HG03135 (cell line): ENCODE measurements around the gene ADGRG7.

Source experiments
- ATAC-seq: cut with Tn5 transposase; IDR thresholded peaks from one replicate; pipeline ENCODE4 v1.9.1; 2021; ENCODE audit warnings: mild to moderate bottlenecking, moderate library complexity; ENCODE audit not compliant: unreplicated experiment

The ADGRG7 gene

DNA sequence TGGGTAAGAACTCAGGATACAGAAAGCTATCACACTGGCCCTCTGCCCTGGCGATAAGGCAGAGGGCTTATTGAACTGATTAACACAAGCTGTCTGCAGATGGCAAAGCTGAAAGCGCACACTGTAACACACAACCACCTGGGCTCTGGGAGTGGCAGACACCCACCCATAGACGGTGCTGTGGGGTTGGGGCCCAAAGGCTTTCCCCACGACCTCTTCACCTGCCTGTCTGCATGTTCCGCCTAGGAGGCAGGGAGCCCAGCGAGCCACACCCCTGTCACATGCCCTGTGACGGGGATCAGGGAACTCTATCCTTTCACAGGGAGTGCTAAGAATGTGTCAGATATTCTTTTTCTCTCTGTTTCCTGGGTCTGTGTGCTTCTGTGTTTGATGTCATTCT is 87.8 kb downstream of the ADGRG7 start:
- ATAC-seq: no peak

- ATAC-seq: no peak
These were observed 88.4 kb downstream of the ADGRG7 start for GRCh38 chr3:100697723-100698285.

GRCh38 chr3:100698736-100699135 is 89.3 kb downstream of the ADGRG7 start:
- ATAC-seq: no peak

DNA sequence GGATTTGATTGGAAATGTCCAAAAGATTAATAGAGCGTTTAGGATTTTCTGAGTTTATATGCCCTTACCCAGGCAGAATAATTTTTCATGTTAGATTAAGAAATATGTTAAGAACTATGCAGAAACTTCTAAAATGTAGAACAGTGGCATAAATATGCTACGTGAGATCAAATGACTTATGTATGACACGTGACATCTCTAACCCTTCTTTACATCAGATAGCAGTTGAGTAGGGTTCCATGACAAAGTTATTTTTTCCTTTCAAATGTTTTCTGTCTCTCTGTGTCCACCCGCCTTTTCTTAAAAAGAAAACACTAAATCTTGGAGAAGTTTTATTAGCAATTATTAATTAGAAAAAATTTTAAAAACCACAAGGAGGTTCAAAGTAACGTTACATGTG is 91.3 kb downstream of the ADGRG7 start:
- no peak for ATAC-seq

- ATAC-seq: no peak
These were observed 92.9 kb downstream of the ADGRG7 start for GRCh38 chr3:100702082-100702979.

DNA sequence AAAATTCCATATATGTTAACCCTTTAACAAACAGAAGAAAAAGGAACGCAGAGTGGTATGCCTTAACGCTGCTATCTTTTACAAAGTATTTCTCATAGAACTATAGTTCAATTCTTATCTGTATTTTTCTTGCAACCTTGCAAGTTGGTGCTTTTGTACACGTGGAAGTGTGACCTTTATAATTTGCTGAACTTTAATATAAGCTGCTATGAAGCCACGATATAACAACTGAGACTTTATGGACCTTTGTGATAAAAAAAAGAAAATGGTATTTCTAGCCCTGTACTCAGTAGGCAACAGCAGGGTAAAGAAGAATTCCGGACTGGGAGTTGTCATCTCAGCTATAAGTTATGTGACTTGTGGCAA is 93.6 kb downstream of the ADGRG7 start:
- no peak for ATAC-seq

DNA sequence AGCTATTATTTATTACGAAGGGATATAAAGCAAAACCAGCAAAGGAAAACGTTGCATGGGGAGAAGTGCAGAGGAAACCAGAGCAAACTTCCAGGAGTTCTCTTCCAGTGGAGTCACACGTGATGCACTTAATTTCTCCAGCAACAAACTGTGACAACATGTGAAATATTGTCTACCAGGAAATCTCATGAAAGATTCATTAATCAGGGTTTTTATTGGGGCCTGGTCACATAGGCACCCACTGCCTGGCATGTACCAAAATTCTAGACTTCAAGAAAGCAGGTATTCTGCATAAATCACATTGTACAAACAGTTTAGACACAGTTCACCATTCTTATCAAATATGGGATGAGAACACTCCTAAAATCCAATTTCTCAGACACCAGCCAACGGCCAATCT is 94.5 kb downstream of the ADGRG7 start:
- no peak for ATAC-seq

DNA sequence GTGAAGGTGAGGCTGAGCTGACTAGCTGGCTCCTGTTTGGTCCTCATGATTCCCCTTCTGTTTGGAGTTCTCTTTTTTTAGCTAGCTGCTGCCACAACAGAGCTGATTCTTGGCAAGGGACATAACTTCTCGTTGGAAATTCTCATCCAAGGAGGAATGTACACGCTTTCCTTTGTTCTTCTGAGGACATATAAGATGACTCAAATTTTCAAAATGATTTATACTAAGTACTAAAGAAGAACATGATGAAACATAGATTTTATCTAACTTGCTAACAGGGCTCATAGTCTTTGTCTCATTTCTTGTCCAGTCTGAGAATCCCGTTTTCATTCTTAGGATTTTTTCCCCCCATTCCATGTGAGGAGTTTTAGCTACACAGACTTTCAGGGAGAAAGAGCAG is 97.0 kb downstream of the ADGRG7 start:
- no peak for ATAC-seq

DNA sequence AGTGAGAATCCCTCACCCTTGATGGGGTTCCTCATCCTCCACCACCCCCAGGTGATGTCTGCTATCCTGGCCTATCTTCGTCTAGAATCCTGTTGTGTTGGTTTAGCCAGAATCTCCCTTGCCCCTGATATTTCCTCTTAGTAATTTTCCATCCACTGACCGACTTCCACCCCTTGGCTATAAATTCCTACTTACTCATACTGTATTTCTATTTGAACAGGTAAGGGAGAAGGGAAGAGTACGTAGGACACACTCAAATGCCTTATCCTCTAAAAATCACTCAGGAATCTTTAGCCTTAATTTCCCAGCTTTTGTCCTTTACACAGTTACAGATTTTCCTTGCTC is 99.2 kb downstream of the ADGRG7 start:
- ATAC-seq: no peak

DNA sequence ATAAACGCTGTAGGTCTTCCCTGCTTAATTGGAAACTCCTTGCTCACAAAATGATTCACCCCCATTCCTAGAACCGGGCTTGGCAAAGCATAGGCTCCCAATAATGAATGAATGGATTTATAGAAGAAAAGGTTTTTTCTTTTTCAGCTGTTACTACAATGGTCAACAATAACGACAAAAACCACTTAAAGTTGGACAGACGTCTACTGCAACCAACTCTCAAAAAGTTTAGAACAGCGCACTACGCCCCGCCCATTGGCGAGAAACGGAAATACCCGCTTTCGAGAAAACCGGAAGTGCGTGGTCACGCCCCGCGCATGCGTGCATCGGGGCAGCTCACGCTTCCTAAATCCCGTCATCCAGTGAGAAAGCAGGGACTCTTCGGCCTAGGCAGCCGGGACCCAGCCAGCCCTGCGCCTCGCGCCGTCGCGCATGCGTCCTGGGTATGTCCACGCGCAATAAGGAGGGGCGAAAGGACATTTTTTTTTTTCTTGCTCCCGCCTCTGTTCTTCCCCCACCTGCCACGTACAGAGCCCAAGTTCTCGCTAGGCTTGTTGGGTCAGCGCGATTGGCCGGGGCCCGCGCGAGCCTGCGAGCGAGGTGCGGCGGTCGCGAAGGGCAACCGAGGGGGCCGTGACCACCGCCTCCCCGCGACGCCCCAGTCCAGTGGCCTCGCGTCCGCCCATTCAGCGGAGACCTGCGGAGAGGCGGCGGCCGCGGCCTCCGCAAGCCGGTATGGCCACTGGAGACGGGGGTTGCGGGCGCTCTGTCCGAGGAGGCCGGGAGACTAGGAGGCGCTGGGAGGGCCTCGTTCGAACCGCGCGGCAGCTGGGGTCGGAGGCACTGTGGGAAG is 99.8 kb downstream of the ADGRG7 start, which contains the start of gene TFG:
TFG (plus strand) TSS at position 506 of the 853 bp plus-strand sequence. CDS start 4,192 bp downstream, outside the sequence.
- peak; percentile 82 for ATAC-seq

GRCh38 chr3:100709842-100710260 is 100.5 kb downstream of the ADGRG7 start:
- ATAC-seq: peak; percentile 8

DNA sequence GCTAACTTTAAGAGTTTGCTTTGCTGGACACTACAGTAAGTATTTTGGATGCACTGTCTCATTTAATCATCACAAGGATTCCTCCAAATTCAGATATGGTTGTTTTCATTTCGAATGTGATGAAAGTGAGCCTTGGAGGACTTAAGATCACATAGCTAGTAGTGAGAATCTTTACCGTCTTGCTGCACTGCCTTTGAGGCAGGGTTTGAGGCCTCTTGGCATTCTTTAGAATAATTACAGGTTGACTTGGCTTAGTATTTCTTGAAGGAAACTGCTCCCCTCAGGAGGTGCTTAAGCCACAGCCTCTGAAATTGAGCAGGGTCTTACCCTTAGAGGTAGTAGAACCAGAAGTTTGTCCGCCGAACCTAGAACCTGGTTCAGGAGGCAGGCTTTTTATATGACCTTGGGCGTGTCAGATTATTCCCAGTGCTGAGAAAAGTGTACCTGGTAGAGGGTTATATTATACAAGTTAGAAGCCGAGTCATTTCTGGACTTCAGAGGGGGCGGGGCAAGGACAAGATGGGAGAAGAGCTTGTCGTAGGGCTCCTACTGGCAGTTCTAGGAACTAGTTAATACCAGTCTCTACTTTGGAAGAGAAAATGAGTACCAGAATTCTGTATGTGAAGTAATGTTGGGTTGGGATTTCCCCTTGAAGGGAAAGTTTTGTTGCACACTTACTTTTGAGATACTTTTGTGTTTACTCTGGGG is 101.0 kb downstream of the ADGRG7 start:
- peak; percentile 38 for ATAC-seq

- no peak for ATAC-seq
These were observed 105.8 kb downstream of the ADGRG7 start for GRCh38 chr3:100715176-100715575.

- no peak for ATAC-seq
These were observed 107.7 kb downstream of the ADGRG7 start for GRCh38 chr3:100717063-100717462.

GRCh38 chr3:100717637-100718487 is 108.5 kb downstream of the ADGRG7 start:
- no peak for ATAC-seq

GRCh38 chr3:100719136-100719535 is 109.7 kb downstream of the ADGRG7 start:
- ATAC-seq: no peak

- ATAC-seq: no peak
These were observed 111.0 kb downstream of the ADGRG7 start for GRCh38 chr3:100720426-100720825.

GRCh38 chr3:100725935-100726513 is 116.6 kb downstream of the ADGRG7 start:
- ATAC-seq: no peak

DNA sequence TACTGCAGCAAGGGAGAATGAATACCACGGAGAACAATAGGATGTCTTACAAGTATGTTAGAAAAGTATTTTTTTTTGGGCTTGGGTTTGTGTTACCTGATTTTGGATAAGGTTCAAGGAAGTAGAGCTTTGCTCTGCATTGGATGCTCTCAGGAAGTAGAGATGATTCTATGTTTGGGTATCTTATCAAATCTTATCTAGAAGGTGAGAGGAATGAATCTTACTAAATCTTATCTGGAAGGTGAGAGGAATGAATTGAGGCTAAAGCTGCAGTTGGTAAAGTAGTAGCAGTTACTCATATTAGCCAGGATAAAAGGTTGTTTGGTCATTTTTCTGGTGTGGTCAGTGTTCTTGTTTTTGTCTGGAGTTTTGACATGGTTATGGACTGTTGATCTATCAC is 117.3 kb downstream of the ADGRG7 start:
- ATAC-seq: no peak

- peak; percentile 50 for ATAC-seq
These were observed 121.1 kb downstream of the ADGRG7 start for GRCh38 chr3:100730524-100730923.
